ENCODE measurements around the gene AQP12B. TPM values are rescaled to one million over a fixed set of nuclear protein-coding genes. Genes with fewer than 3 reads are reported as not detected.

Gene AQP12B

Small RNA genes within 50 kb of the gene (small RNA-seq; reads per million reads assigned to genes)
- not detected for gene AC011298.3 (ENCODE audit: low read depth)

Measured in mesenchymal stem cell (in vitro differentiated cells and primary cell).